GM03348 (cell line): ENCODE results near the gene TRIM43B.
"Not testable (repeated sequence)": the region's sequence is repeated elsewhere in the genome, so short reads cannot be mapped to it uniquely, and the experiment has no call there.

Experiments
- DNase-seq: peaks from one replicate; pipeline ENCODE4 v3.0.0; 2012; ENCODE audit warnings: low spot score

The TRIM43B gene

DNA sequence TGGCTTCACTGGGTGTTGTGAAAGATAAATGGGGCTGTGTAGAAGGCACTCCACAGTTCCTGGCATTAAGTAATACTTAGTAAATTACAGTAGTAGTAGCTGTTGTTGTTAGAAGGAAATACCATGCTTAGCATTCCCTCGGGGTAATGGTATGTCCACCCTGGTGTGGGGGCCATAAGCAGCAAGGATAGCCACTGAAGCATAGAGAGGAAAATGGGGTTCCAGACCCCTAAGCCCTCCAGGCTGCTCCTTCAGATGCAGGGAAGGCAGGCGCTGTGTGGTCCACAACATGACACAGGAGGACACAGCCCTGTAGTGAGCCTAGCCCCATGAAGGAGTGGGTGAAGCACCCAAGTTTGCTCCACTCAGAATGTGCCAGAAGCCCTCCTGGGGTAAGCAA lies 50.6 kb downstream of the TRIM43B start:
- DNase-seq = not testable (repeated sequence)

DNA sequence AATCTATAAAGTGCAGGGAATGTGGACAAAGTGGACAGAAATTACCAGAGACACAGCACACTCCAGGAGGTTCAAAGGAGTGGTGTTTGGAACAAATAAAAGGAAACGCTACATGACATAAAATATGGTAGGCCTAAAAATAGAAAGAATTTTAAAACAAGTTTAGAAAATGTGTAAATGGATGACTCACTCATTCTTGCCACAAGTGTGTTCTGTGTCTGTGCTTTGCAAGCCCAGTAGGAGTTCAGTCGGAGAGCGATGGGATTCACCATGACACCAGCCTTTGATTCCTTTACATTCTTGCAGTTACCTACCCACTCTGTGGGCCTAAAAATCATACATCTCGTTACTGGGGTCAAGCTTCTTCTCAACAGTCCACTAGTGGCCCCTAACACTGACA lies 51.2 kb downstream of the TRIM43B start:
- DNase-seq = not testable (repeated sequence)

DNA sequence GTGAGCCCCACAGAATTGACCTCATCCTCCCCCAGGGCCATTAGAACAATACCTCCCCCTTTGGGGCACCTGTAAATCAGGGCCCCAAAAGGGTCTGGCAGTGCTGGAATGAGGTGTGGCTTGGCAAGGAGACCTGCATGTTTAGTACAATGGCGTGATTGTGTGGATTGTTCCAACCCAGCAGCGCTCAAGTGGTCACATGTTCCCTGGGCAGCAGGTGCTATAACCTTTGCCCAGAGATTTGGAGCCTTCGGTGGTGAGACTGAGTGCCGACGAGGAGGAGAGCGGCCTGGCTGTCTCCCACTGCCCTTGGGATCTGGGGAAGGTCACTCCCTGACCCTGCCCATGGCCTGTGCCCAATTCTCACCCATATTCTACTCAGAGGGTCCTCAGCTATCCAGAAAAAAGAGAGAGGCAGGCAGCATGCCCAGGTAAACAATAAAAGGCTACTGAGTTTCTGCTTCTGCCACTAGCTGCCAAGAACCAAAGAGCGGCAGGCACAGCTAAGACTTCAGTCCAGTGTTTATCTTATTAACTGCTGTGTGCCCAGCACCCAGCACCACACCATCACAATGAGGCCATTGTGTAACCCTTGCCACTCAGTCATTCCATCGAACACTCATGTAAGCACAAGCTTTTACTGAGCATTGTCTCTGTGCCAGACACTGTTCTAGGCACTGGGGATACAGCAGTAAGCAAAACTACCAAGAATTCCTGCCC lies 54.6 kb downstream of the TRIM43B start:
- not testable (repeated sequence) for DNase-seq

DNA sequence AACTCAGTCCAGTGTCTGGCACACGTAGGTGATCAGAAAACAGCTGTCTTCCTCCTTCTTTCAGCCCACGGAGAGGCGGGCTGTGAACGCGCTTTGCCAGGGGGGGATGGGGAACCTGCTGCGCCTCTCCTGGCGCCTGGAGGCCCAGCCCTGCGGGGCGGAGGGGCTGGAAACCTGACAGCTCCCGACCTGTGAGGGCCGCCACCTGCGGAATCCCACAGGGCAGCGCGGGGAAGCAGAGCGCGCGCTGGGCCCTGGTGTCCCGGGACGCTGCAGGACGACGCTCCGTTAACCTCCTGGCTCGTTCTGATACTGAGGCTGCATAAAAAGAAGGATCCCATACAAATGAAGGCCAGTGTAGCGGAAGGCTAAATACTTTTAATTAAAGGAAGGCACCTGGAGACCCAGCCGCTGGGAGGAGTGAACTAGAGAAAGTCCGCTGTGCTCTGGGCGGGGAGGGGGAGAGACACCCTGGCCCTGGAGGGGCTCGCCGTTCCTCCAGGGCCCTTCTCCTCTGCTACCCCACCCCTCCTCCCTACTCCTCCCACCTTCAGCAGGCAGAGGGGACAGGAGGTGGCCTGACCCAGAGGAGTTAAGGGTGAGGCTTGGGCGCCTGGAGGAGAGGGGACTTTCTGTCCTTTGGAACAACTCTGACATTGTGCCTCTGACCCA lies 57.2 kb downstream of the TRIM43B start:
- not testable (repeated sequence) for DNase-seq
